Neural progenitor cell (in vitro differentiated cells): ENCODE results near the gene SLC16A13. TPM values are rescaled to one million over a fixed set of nuclear protein-coding genes. Genes with fewer than 3 reads are reported as not detected.

Experiments
- DNase-seq: peaks from one replicate; pipeline ENCODE4 v3.0.0-alpha.2; 2016; ENCODE audit warnings: low spot score
- H2AFZ ChIP-seq: fragments of 200-600 bp; sonication (generic); replicated peaks from 2 replicates; pipeline ENCODE4 v1.6.1; 2016; ENCODE audit warnings: antibody characterized with exemption
- H3F3A ChIP-seq: fragments of 200-600 bp; sonication (generic); 2 replicates; pipeline ENCODE4 v1.6.1; 2016; ENCODE audit warnings: antibody characterized with exemption, low read depth
- H3K27ac ChIP-seq: fragments of 200-600 bp; sonication (generic); 2 replicates; pipeline ENCODE4 v1.5.1; 2016; ENCODE audit warnings: mild to moderate bottlenecking
- H3K27me3 ChIP-seq: fragments of 200-600 bp; sonication (generic); 2 replicates; pipeline ENCODE4 v1.6.1; 2016; ENCODE audit warnings: mild to moderate bottlenecking, moderate library complexity
- H3K36me3 ChIP-seq: fragments of 200-600 bp; sonication (generic); 2 replicates; pipeline ENCODE4 v1.5.1; 2016
- H3K4me1 ChIP-seq: fragments of 200-600 bp; sonication (generic); 2 replicates; pipeline ENCODE4 v1.6.1; 2016; ENCODE audit warnings: mixed run types
- H3K4me2 ChIP-seq: fragments of 200-600 bp; sonication (generic); 2 replicates; pipeline ENCODE4 v1.6.1; 2016
- H3K4me3 ChIP-seq: fragments of 200-600 bp; sonication (generic); 2 replicates; pipeline ENCODE4 v1.5.1; 2016
- H3K79me2 ChIP-seq: fragments of 200-600 bp; sonication (generic); 2 replicates; pipeline ENCODE4 v1.6.1; 2016; ENCODE audit warnings: low read depth
- H3K9ac ChIP-seq: fragments of 200-600 bp; sonication (generic); 2 replicates; pipeline ENCODE4 v1.6.1; 2016
- H3K9me3 ChIP-seq: fragments of 200-600 bp; sonication (generic); 2 replicates; pipeline ENCODE4 v1.5.1; 2016; ENCODE audit warnings: low read depth
- H4K20me1 ChIP-seq: fragments of 200-600 bp; sonication (generic); 2 replicates; pipeline ENCODE4 v1.6.1; 2016; ENCODE audit warnings: low read depth
- H3K27ac Mint-ChIP-seq: 3 replicates; pipeline ENCODE4 v1.8.0; 2021; ENCODE audit warnings: mixed read lengths
- H3K27me3 Mint-ChIP-seq: 2 replicates; pipeline ENCODE4 v1.8.0; 2022; ENCODE audit warnings: low read depth, mild to moderate bottlenecking, inconsistent platforms, moderate library complexity, mixed read lengths; ENCODE audit not compliant: insufficient read depth
- H3K36me3 Mint-ChIP-seq: 3 replicates; pipeline ENCODE4 v1.8.0; 2021; ENCODE audit warnings: mixed read lengths
- H3K4me1 Mint-ChIP-seq: 3 replicates; pipeline ENCODE4 v1.8.0; 2021; ENCODE audit warnings: mixed read lengths
- H3K4me3 Mint-ChIP-seq: 3 replicates; pipeline ENCODE4 v1.8.0; 2021; ENCODE audit warnings: mild to moderate bottlenecking, moderate library complexity, mixed read lengths
- H3K9me3 Mint-ChIP-seq: 3 replicates; pipeline ENCODE4 v1.8.0; 2020; ENCODE audit warnings: mixed read lengths
- EZH2 ChIP-seq: fragments of 200-600 bp; sonication (generic); IDR thresholded peaks from 2 replicates; pipeline ENCODE4 v1.6.1; 2017; ENCODE audit warnings: antibody characterized with exemption, mild to moderate bottlenecking, moderate library complexity
- EZH2phosphoT487 ChIP-seq: fragments of 200-600 bp; sonication (generic); IDR thresholded peaks from 2 replicates; pipeline ENCODE4 v1.6.1; 2017; ENCODE audit warnings: antibody characterized with exemption
- total RNA-seq: library from RNA; depleted of rRNA; stranded (reverse); fragments of >200 nt; gene quantifications from 2 replicates; pipeline ENCODE4 v1.2.3, GENCODE V29; 2015; ENCODE audit warnings: low replicate concordance
- TF ChIP-seq, protein P1 (sequence below): fragments of 200-600 bp; sonication (generic); IDR thresholded peaks from 2 replicates; pipeline ENCODE4 v1.5.1; 2017; ENCODE audit warnings: antibody characterized with exemption, mild to moderate bottlenecking

The SLC16A13 gene
- total RNA-seq, 1 donor from 2014 or later, result not detected

DNA sequence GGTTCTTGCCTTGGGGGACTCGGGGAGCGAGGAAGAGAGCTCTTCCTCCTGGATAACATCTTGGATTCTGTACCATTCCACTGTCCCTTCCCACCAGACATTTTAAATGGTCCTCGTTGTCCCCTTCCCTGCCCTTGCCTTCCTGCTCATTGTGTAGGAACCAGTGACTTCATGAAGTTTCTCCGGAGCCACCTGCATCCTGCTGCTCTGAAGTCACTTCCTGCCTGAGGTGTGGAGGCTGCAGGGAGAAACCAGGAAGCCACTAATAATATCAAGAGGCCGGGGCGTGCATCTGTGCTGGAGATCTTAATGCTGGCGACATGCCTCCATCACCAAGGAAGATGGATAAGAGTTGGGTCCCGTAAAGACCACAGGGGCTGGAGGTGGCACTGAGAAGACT, 6.2 kb upstream of the SLC16A13 start:
- H3K4me1 ChIP-seq, result no peaks in the 10 kb centered on the region
- no peak overlapping the region for H3K27ac Mint-ChIP-seq
- no peak for TF ChIP-seq EZH2phosphoT487
- TF ChIP-seq, protein P1, sequence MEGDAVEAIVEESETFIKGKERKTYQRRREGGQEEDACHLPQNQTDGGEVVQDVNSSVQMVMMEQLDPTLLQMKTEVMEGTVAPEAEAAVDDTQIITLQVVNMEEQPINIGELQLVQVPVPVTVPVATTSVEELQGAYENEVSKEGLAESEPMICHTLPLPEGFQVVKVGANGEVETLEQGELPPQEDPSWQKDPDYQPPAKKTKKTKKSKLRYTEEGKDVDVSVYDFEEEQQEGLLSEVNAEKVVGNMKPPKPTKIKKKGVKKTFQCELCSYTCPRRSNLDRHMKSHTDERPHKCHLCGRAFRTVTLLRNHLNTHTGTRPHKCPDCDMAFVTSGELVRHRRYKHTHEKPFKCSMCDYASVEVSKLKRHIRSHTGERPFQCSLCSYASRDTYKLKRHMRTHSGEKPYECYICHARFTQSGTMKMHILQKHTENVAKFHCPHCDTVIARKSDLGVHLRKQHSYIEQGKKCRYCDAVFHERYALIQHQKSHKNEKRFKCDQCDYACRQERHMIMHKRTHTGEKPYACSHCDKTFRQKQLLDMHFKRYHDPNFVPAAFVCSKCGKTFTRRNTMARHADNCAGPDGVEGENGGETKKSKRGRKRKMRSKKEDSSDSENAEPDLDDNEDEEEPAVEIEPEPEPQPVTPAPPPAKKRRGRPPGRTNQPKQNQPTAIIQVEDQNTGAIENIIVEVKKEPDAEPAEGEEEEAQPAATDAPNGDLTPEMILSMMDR, result no peak
- no peak for TF ChIP-seq EZH2
- H3K4me2 ChIP-seq, result no peak overlapping the region
- no peaks in the 10 kb centered on the region for H3K27me3 ChIP-seq
- H4K20me1 ChIP-seq, result no peaks in the 10 kb centered on the region
- H3K36me3 ChIP-seq, result no peaks in the 10 kb centered on the region
- DNase-seq, result no peak
- peaks cover 2% of the 10 kb centered on the region for H3K4me1 Mint-ChIP-seq
- H3K27me3 Mint-ChIP-seq, result peaks cover 23% of the 10 kb centered on the region
- H3K9me3 ChIP-seq, result no peaks in the 10 kb centered on the region
- H3K36me3 Mint-ChIP-seq, result no peaks in the 10 kb centered on the region
- H3F3A ChIP-seq, result no peaks in the 10 kb centered on the region
- no peaks in the 10 kb centered on the region for H3K79me2 ChIP-seq
- H3K27ac ChIP-seq, result no peak overlapping the region
- no peak overlapping the region for H3K4me3 ChIP-seq
- H3K9ac ChIP-seq, result no peak overlapping the region
- H2AFZ ChIP-seq, result no peak overlapping the region
- H3K4me3 Mint-ChIP-seq, result no peak overlapping the region
- no peaks in the 10 kb centered on the region for H3K9me3 Mint-ChIP-seq

DNA sequence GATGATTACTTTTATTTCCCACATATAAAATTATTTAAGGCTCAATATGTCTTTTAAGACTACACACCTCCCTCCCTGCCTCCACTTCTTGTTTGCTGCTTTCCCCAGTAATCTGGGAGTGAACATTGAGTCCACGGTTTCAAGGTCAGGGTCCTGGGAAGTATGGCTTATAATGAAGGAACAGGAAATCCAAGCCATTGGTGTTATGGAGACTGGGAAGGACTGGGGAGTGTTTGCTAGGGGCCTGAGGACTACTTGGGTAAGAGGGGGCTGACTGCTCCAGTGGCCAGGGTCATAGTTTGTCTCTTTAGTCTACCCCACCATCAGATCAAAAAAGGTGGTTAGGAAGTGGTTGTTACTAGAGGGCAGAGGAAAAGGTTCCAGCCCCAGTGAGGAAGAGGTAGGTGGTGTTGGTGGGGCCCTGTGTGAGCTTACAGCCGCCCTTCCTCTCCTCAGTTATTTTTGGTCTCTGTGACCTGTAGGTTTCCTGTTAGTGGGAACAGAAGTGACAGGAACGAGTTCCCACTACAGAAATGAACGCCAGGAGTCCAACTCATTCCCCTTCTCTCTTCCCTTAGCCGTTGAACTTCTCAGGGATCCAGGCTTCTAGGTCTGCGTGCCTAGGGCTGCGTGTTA, 742 bp upstream of the SLC16A13 start:
- Histone ChIP-seq H3K79me2 (no peaks in the 10 kb centered on the region), H3K9me3 (no peaks in the 10 kb centered on the region), H3K27me3 (peaks cover 18% of the 10 kb centered on the region), H3K4me2 (peak overlapping the region; percentile 88), H3K36me3 (no peaks in the 10 kb centered on the region), H3F3A (no peaks in the 10 kb centered on the region), H4K20me1 (peaks cover 19% of the 10 kb centered on the region), H3K4me1 (no peaks in the 10 kb centered on the region), H3K9ac (no peak overlapping the region), H3K4me3 (peak overlapping the region; percentile 84), H2AFZ (peak overlapping the region; percentile 94), H3K27ac (no peak overlapping the region)
- Mint-ChIP-seq H3K9me3 (no peaks in the 10 kb centered on the region), H3K27me3 (peaks cover 15% of the 10 kb centered on the region), H3K36me3 (no peaks in the 10 kb centered on the region), H3K4me1 (peaks cover 32% of the 10 kb centered on the region), H3K4me3 (peak overlapping the region; percentile 98), H3K27ac (peak overlapping the region; percentile 85)
- no peak for TF ChIP-seq EZH2
- TF ChIP-seq, protein P1, result no peak
- TF ChIP-seq EZH2phosphoT487, result no peak
- no peak for DNase-seq

DNA sequence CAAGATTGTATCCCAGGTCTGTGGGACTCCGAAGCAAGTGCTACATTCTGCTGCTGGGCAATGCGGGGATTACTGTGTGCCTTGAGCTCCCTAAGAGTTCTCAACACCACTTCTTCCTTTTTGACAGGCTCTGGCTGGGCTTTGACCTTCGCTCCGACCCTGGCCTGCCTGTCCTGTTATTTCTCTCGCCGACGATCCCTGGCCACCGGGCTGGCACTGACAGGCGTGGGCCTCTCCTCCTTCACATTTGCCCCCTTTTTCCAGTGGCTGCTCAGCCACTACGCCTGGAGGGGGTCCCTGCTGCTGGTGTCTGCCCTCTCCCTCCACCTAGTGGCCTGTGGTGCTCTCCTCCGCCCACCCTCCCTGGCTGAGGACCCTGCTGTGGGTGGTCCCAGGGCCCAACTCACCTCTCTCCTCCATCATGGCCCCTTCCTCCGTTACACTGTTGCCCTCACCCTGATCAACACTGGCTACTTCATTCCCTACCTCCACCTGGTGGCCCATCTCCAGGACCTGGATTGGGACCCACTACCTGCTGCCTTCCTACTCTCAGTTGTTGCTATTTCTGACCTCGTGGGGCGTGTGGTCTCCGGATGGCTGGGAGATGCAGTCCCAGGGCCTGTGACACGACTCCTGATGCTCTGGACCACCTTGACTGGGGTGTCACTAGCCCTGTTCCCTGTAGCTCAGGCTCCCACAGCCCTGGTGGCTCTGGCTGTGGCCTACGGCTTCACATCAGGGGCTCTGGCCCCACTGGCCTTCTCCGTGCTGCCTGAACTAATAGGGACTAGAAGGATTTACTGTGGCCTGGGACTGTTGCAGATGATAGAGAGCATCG, 2.4 kb downstream of the SLC16A13 start:
- H3K4me2 ChIP-seq, result no peak overlapping the region
- peak; percentile 32 for DNase-seq

More for the DNA sequence above, 2.4 kb downstream of the SLC16A13 start:
- TF ChIP-seq EZH2phosphoT487, result no peak
- TF ChIP-seq, protein P1, result peak; percentile 14
- Histone ChIP-seq H3K4me1 (peaks cover 12% of the 10 kb centered on the region), H3F3A (peaks cover 17% of the 10 kb centered on the region), H3K27ac (no peak overlapping the region), H3K36me3 (no peaks in the 10 kb centered on the region), H2AFZ (no peak overlapping the region), H3K27me3 (peaks cover 48% of the 10 kb centered on the region), H3K79me2 (no peaks in the 10 kb centered on the region), H3K9ac (no peak overlapping the region), H4K20me1 (peaks cover 38% of the 10 kb centered on the region), H3K4me3 (no peak overlapping the region), H3K9me3 (no peaks in the 10 kb centered on the region)
- Mint-ChIP-seq H3K36me3 (no peaks in the 10 kb centered on the region), H3K4me3 (peak overlapping the region; percentile 17), H3K27ac (no peak overlapping the region), H3K4me1 (peaks cover 43% of the 10 kb centered on the region), H3K9me3 (no peaks in the 10 kb centered on the region), H3K27me3 (peaks cover 17% of the 10 kb centered on the region)
